GM21619 (cell line): ENCODE measurements around the gene H1-8.

Source experiments
- ATAC-seq: cut with Tn5 transposase; IDR thresholded peaks from one replicate; pipeline ENCODE4 v1.9.1; 2021; ENCODE audit not compliant: unreplicated experiment

The H1-8 gene

GRCh38 chr3:129555153-129555550, 12.2 kb downstream of the H1-8 start:
- ATAC-seq: no peak

DNA sequence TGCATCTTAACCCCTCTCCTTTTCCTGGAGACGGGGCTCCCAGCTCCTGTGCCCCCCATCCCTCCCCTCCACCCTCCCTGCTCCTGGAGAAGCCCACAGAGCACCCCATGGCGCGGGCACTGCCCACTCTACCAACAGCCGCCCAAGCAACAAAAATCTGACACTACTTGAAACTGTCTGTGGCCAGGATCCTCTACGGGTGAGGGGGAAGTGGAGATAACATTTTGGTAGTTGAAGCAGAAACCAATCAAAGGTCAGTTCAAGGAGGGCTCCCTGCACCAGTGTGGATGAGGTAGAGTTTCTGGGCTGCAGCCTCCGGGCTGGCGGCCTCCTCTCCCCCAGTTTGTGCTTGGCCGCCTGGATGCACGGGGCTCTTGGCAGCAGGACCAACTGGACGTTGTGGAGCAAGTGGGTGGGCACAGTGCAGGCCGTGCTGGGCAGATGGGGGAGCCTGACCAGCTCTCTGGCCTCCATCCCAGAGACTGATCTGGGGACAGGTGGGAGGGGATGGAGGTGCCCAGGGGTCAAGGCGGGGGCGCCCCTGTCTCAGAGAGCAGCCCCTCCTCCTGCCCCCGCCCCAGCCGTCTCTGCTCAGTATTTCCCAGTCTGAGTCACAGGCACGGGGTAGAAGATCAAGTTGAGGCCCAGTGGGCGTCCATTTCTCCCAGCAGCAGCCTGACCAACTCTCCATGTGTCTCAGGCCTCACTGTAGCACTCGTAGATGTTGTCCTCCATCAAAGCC, 12.8 kb downstream of the H1-8 start:
- ATAC-seq: no peak

- ATAC-seq: no peak
Observed at GRCh38 chr3:129556358-129556695, 13.4 kb downstream of the H1-8 start.

DNA sequence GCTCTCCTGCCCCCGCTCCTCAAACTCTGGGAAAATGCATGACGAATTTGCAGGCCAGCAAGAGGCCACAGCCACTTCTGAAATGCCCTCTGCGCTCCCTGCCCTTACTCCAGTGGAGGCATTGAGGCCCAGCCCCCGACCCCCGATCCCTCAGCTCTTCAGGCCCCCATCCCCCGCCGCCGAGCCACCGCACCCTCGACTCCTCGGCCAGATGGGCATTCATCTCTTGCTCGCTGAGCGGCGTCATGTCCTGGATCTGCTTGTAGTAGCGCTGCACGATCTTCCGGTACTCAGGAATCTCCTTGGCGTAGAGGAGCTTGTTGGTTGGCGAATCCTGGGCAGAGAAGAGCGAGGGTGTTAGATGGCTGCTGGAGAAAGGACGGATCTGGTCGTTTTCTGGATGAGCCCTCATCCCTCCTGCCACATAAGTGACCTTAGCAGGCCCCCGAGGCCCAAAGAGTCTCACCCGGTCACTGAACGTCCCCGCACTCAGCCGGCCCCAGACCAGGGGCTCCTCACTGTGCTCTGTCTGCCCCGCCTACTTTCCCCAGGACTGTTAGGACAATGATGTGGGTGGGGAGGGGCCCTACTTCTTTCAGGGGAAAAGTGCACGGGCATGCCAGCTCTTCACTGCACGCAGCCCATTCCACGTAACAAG, 14.0 kb downstream of the H1-8 start:
- ATAC-seq: no peak

DNA sequence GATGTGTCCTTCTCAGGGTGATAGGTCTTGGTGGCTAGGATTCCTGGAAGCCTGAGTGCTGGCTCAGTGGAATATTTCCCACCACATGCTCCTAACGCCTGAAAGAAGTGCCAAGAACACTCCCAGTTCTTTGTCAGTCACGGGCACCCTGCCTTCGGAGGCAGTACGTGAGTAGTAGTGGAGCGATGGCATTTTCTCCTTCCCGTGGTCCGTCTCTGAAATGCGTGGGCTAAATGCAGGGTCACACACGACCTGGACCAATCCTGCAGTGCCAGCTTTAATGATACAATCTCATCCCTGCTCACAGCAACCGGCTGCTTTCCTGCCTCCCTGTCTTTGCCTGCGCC, 14.5 kb downstream of the H1-8 start:
- ATAC-seq: no peak

DNA sequence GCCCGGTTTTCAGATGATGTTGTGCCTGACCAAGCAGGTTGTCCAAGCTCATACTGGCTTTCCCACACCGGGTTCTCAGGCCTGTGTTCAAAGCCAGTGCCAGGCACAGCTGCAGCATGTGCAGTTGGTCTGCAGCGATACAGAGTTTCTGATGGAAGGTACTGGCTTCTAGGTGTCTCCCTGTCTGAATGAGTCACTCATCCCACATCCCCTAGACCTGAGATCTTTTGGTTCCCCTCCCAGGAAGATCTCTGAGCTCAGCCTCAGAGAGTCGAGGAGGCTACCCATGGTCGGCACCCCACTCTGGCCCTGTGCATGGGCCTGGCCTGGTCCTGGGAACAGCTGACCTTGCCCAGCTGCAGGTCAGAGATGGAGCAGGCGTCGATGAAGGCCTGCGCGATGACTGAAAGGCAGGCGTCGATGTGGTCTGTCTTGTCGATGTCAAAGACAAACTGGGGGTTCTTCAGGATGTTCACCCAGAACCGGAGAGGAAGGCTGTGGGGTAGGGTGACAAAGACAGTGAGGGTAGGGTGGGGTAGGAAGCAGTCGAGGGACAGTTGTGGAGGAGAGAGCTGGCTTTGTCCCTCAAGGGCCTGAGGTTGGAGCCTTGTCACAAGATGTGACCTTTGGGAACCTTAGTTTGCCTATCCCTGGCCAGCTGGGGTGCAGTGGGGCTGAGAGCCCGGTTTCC, 15.3 kb downstream of the H1-8 start:
- no peak for ATAC-seq

GRCh38 chr3:129558772-129559564, 16.0 kb downstream of the H1-8 start:
- no peak for ATAC-seq

- ATAC-seq: no peak
Observed at GRCh38 chr3:129559565-129560079, 16.6 kb downstream of the H1-8 start.

DNA sequence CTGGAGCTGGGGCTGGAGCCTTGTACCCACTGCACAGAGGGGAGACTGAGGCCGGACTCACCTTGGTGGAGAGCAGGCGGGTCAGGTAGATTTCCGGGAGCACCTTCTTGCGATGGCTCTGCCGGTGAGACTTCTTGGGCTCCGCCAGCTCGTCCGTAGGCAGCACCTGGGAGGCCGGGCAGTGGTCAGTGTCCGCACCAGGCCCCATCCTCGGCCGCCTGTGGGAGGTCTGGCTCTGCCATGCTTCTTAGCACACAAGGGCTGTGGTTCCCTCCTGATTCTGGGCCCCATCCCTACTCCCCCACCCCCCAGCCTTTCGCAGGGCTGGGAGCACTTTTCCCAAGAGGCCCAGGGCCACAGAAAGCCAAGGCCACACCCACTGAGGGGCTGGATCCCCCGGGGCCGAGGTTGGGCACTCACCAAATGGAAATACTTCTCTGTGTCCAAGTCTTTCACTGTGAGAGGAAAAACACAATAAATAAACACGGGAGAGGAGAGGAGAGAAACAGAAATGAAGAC, 17.4 kb downstream of the H1-8 start:
- ATAC-seq: no peak

- no peak for ATAC-seq
Observed at GRCh38 chr3:129560911-129561594, 18.1 kb downstream of the H1-8 start.

DNA sequence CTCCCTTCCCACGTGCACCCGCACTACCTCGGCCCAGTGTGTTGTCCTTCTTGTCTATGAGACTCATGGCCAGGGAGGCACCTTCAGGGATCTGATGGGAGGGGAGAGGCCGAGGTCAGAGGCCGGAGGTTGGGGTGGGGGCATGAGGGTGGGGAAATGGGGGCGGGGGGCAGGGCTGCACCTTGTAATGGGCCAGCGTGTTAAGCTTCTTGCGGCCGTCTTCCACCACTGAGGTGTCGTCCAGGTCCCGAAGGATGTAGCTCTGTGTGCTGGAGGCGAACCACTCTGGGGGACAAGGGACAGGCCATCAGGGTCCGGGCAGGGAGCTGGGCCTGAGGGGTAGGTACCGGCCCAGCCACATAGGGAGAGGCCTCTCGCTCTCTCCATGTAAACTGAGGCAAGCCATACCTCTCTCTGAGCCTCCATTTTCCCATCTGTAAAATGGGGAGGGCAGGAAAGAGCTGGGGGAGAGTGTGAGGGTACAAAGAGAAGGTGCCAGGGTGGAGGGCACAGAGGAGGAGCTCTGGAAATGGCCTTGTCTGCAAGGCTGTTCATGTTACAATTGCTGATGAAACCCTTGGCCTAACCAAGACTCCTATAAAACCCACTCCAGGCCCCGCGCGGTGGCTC, 18.8 kb downstream of the H1-8 start:
- no peak for ATAC-seq

- no peak for ATAC-seq
Observed at GRCh38 chr3:129562803-129563202, 19.8 kb downstream of the H1-8 start.

DNA sequence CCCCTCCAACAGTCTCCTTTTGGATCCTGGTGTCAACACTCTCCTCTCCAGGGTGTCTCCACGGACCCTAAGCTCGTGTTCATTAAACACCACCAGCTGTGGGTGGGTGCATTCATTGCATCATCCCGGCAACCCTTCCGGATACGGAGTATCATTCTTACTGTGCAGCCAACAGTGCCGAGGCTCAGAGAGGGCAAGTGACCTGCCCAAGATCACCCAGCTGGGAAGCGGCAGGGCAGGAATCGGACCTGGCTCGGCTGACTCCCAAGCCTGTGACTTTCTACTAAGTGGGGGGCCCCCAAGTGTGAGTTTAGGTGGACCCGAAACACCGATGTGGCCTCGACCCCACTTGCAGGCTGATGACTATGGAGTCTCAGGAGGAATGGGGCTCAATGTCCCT, 20.4 kb downstream of the H1-8 start:
- no peak for ATAC-seq

GRCh38 chr3:129563850-129564535, 21.0 kb downstream of the H1-8 start:
- ATAC-seq: no peak

- ATAC-seq: no peak
Observed at GRCh38 chr3:129564981-129565644, 22.1 kb downstream of the H1-8 start.

- ATAC-seq: no peak
Observed at GRCh38 chr3:129565902-129566301, 22.9 kb downstream of the H1-8 start.

DNA sequence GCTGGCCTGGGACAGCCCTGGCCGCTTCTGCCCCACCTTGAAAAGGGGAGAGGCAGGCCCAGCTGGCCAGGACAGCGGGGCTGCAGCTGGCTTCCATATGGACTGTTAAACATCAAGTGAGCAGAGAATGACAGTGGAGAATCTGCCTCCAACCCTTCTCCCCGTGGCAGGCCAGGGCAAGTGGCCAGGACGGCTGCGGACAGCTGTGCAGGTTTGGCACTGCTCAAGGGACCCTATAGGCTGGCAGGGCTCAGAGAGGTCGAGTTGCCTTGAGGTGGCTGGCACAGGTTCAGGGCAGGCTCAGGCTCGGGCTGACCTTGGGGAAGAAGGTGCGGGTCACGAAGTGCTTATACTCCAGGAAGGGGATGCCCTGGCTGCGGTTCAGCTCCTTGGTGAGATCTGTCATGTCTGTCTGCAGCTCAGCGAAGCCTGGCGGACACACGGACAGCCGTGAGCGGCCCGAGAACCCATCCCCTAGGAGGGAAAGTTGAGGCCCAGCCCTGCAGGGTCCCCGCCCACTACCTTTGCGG, 24.3 kb downstream of the H1-8 start:
- no peak for ATAC-seq

DNA sequence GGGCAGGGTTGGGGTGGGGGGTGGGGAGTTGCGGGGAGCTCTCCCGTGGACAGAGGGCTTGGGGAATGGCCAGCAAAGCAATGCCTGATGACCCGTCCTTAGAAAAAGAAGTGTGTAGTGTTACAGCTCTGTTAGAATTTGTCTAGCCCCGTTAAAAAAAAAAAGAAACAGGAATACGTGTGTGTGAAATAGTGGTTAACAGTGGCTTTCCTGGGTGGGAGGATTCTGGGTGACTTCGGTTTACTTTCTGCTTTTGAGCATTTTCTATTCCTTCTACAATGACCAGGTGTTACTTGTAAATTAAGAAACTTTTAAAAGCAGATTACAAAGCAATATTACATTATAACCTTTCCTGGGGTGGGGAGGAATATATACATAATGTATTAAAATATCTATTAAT, 25.0 kb downstream of the H1-8 start:
- ATAC-seq: no peak

DNA sequence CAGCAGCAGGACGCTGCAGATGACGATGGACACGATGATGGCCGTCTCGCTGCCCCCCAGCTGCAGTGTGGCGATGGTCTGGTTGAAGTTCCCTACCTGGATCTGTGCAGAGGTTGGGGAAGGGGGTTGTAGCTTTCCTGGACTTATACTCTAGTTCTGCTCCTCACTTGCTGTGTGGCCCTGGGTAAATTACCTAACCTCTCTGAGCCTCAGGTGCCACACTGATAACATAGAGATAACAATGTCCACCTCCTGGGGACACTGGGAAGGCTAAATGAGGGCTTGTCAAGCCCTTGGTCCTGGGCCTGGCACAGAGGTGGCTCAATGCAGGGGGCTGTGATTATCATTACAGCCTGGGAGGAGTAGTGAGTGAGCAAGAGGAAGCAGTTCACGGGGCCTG, 26.9 kb downstream of the H1-8 start:
- ATAC-seq: no peak
